T-helper 2 cell treated with Interferon-gamma antibody and Interleukin-4, amounts not matched to agents 5 μg/mL and 100 μg/mL, for 36 hours (primary cell): ENCODE results near the gene SLBP.

ENCODE experiments used
- DNase-seq: peaks from one replicate; pipeline ENCODE4 v3.0.0; 2021; ENCODE audit warnings: low spot score
- H3K27ac Mint-ChIP-seq: one replicate; pipeline ENCODE4 v1.8.0; 2021; ENCODE audit warnings: mild to moderate bottlenecking, mixed read lengths
- H3K27me3 Mint-ChIP-seq: one replicate; pipeline ENCODE4 v1.8.0; 2021; ENCODE audit warnings: low read depth, mixed read lengths
- H3K36me3 Mint-ChIP-seq: one replicate; pipeline ENCODE4 v1.8.0; 2021; ENCODE audit warnings: low read depth, mixed read lengths
- H3K4me1 Mint-ChIP-seq: one replicate; pipeline ENCODE4 v1.8.0; 2021; ENCODE audit warnings: low read depth, mixed read lengths
- H3K4me3 Mint-ChIP-seq: one replicate; pipeline ENCODE4 v1.8.0; 2022; ENCODE audit warnings: mild to moderate bottlenecking, moderate library complexity, mixed read lengths
- H3K9me3 Mint-ChIP-seq: one replicate; pipeline ENCODE4 v1.8.0; 2021; ENCODE audit warnings: mixed read lengths

Gene SLBP

DNA sequence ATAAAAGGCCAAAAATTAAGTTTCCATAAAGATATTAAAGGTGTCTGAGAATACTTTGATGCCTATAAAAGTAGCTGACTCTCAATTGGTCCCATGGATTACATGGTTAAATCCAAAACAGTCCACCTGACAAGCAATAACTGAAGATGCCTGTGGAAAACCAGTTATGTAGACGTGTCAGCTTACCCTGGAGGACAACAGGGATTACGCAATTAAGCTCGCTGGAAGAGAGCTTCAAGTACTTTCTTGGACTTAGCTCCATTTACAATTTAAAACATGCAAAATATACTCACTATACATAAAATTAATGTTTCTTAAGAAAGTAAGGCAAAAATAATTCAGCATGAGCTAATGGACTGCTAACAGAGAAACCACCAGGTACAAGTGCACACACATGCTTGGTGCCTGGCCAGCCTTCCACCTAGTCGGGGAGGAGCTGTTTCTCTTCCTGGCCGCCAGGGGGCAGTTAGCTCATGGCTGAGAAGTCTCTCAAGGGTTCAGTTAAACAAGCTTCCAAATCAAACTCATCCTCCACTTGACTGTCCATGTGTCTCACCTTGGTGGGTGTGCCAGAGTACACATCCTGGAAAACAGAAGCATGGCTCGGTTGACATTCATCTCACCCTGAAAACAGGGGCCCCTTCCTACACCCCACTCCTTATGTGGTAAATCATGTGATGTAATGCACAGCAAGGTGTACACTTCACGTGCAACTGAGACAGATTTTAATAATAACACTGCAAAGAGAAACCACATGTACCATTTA is 18.8 kb downstream of the SLBP start:
- peak; percentile 55 for DNase-seq
- peaks cover 59% of the 10 kb centered on the region for H3K36me3 Mint-ChIP-seq
- peak overlapping the region; percentile 72 for H3K27ac Mint-ChIP-seq
- no peaks in the 10 kb centered on the region for H3K27me3 Mint-ChIP-seq
- no peak overlapping the region for H3K4me3 Mint-ChIP-seq
- no peaks in the 10 kb centered on the region for H3K9me3 Mint-ChIP-seq
- H3K4me1 Mint-ChIP-seq, result peaks cover 4% of the 10 kb centered on the region

GRCh38 chr4:1691737-1692373 is 20.3 kb downstream of the SLBP start:
- no peak overlapping the region for H3K27ac Mint-ChIP-seq
- H3K9me3 Mint-ChIP-seq, result no peaks in the 10 kb centered on the region
- no peak for DNase-seq
- no peaks in the 10 kb centered on the region for H3K27me3 Mint-ChIP-seq
- peaks cover 52% of the 10 kb centered on the region for H3K36me3 Mint-ChIP-seq
- peaks cover 4% of the 10 kb centered on the region for H3K4me1 Mint-ChIP-seq
- no peak overlapping the region for H3K4me3 Mint-ChIP-seq

GRCh38 chr4:1690698-1691097 is 21.4 kb downstream of the SLBP start:
- Mint-ChIP-seq H3K36me3 (peaks cover 47% of the 10 kb centered on the region), H3K4me1 (peaks cover 4% of the 10 kb centered on the region), H3K27ac (peak overlapping the region; percentile 41), H3K4me3 (no peak overlapping the region), H3K27me3 (no peaks in the 10 kb centered on the region), H3K9me3 (no peaks in the 10 kb centered on the region)
- DNase-seq, result no peak

GRCh38 chr4:1686440-1687036 is 25.6 kb downstream of the SLBP start:
- no peak overlapping the region for H3K27ac Mint-ChIP-seq

DNA sequence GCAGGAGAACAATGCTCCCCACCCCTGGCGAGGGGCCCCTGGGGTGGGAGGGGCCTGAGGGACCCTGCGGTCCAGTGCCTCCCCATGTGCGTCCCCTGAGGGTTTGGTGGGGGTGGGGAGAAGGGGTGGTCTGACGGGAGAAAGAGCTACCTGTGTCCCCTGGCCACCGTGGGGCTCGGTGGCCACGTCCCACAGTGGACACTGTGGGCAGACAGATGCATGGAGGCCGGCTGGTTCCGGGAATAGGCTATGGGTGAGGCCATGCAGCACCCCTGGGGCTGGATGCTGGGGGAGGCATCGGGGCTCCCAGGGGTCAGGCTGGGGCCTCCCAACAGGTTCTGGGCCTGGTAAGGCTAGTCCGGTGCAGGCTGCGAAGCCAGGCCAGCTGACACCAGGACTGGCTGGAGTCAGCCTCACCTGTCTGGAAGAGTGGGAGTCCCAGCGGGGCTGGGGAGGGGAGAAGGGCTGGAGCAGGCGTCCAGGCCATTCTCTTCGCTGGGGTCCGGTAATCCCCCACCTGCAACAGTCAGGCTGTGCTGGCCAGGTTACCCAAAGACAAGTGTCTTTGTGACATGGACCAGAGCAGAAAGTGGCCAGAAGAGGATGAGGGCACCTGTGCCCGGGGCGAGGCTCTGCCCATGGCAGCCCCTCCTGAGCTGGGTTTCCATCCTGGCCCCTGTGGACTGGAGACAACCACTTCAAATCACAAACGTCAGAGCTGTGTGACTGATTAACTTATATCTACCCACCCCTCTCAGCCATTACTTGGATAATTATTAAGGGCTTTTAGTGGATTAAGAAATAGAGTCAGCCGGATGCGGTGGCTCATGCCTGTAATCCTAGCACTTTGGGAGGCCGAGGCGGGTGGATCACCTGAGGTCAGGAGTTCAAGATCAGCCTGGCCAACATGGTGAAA is 26.6 kb downstream of the SLBP start:
- Mint-ChIP-seq H3K27ac (no peak overlapping the region), H3K36me3 (peaks cover 8% of the 10 kb centered on the region), H3K9me3 (no peaks in the 10 kb centered on the region), H3K4me3 (no peak overlapping the region), H3K27me3 (no peaks in the 10 kb centered on the region), H3K4me1 (peaks cover 11% of the 10 kb centered on the region)
- DNase-seq, result no peak

More at GRCh38 chr4:1686440-1687036, 25.6 kb downstream of the SLBP start:
- Mint-ChIP-seq H3K9me3 (no peaks in the 10 kb centered on the region), H3K27me3 (no peaks in the 10 kb centered on the region), H3K4me1 (peaks cover 11% of the 10 kb centered on the region), H3K36me3 (peaks cover 15% of the 10 kb centered on the region), H3K4me3 (no peak overlapping the region)
- no peak for DNase-seq

GRCh38 chr4:1684506-1685234 is 27.4 kb downstream of the SLBP start:
- Mint-ChIP-seq H3K4me1 (peaks cover 11% of the 10 kb centered on the region), H3K4me3 (peak overlapping the region; percentile 21), H3K27me3 (no peaks in the 10 kb centered on the region), H3K9me3 (no peaks in the 10 kb centered on the region), H3K27ac (no peak overlapping the region), H3K36me3 (peaks cover 3% of the 10 kb centered on the region)
- DNase-seq, result no peak

DNA sequence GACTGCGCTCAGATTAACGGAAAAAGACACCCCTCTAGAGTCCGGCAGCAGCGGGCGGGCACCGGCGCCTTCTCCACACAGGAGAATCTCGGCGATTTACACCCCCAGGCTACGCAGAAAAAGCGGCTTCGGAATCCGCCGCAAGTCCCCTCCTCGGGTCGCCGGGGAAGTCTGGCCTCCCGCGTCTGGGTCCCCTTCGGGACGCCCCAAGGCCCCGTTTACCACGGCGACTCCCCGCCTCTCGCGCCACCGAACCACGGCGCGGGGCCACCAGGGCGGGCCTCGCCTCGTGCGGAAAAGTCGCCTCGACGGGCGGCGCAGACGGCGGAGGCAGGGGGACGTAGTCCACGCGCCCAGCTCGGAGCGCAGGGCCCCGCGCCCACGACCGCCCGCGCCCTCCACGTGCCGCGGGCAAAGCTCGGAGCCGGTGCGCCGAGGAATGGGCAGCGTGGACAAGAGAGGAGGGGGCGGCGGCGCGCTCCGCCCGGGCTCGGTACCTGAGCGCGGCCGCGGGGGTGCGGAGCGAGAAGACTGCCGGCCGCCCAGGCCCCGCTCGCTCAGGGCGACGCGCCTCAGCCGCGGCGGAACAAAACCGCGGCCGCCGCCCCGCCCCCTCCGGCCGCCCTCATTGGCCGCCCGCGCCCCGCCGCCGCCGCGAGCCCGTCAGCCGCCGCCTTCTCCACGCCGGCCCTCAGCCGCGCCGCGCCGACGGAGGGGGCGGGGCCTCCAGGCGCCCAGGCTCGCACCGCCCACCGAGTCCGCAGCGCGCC is 28.2 kb downstream of the SLBP start, which contains the start of gene FAM53A:
Gene FAM53A, minus strand, starts transcription at position 578 of the 770 bp plus-strand sequence. CDS start 15,572 bp downstream, outside the sequence.
- Mint-ChIP-seq H3K36me3 (no peaks in the 10 kb centered on the region), H3K4me1 (peaks cover 11% of the 10 kb centered on the region), H3K4me3 (peak within 1 kb of the TSS; percentile 87), H3K27ac (peak within 1 kb of the TSS; percentile 87), H3K27me3 (no peaks in the 10 kb centered on the region), H3K9me3 (no peaks in the 10 kb centered on the region)
- peak; percentile 95 for DNase-seq

DNA sequence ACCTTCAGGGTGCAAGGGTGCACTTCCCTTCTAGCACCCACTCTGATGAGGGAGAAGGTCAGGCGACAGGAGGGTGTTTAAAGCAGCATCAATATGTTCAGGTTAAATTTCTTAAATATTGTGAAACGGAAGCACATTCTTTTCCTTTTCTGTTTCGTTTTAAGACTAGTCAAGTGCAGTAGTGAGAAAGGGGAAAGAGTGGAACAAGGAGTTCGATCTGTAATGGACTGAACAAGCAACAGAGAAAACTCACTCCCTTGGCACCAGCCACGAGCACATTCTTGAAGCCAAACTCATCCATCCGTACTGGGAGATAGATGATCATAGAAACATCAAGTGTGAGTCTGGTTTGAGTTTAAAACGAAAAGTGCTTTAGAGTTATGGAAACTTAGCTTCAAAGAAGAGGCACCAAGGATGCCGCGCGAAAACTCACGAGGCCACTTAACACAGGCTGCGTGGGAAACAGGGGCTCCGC is 28.8 kb downstream of the SLBP start:
- Mint-ChIP-seq H3K27ac (peak overlapping the region; percentile 87), H3K9me3 (no peaks in the 10 kb centered on the region), H3K4me1 (peaks cover 11% of the 10 kb centered on the region), H3K27me3 (no peaks in the 10 kb centered on the region), H3K4me3 (peak overlapping the region; percentile 87), H3K36me3 (no peaks in the 10 kb centered on the region)
- no peak for DNase-seq

DNA sequence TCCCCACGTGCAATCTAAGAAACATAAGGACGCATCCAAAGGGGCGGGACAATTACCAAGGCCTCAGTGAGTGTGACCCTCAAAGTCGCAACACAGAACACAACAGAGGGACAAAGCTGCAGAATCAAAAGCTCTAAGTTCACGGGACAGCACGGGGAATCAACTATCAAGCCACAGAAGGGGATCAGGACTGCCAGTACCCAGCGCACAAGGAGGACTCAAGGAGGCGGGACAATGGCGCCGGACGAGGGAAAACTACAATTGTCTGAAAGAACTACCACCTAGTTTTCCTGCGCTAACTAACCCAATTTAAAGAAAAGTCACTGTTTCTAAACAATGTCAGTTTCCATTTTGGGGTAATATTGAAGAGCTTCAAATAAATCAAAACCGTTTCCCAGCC is 29.3 kb downstream of the SLBP start:
- peak overlapping the region; percentile 87 for H3K27ac Mint-ChIP-seq
- H3K9me3 Mint-ChIP-seq, result no peaks in the 10 kb centered on the region
- peaks cover 11% of the 10 kb centered on the region for H3K4me1 Mint-ChIP-seq
- peak overlapping the region; percentile 87 for H3K4me3 Mint-ChIP-seq
- no peaks in the 10 kb centered on the region for H3K36me3 Mint-ChIP-seq
- no peaks in the 10 kb centered on the region for H3K27me3 Mint-ChIP-seq
- DNase-seq, result no peak

- no peak for DNase-seq
- Mint-ChIP-seq H3K4me3 (no peak overlapping the region), H3K27me3 (no peaks in the 10 kb centered on the region), H3K4me1 (peaks cover 7% of the 10 kb centered on the region), H3K9me3 (no peaks in the 10 kb centered on the region), H3K36me3 (no peaks in the 10 kb centered on the region), H3K27ac (no peak overlapping the region)
These were observed 33.9 kb downstream of the SLBP start for GRCh38 chr4:1678244-1678643.

- H3K4me3 Mint-ChIP-seq, result no peak overlapping the region
- no peaks in the 10 kb centered on the region for H3K36me3 Mint-ChIP-seq
- DNase-seq, result no peak
- no peaks in the 10 kb centered on the region for H3K27me3 Mint-ChIP-seq
- no peaks in the 10 kb centered on the region for H3K9me3 Mint-ChIP-seq
- no peaks in the 10 kb centered on the region for H3K4me1 Mint-ChIP-seq
- H3K27ac Mint-ChIP-seq, result no peak overlapping the region
These were observed 35.3 kb downstream of the SLBP start for GRCh38 chr4:1676605-1677525.

DNA sequence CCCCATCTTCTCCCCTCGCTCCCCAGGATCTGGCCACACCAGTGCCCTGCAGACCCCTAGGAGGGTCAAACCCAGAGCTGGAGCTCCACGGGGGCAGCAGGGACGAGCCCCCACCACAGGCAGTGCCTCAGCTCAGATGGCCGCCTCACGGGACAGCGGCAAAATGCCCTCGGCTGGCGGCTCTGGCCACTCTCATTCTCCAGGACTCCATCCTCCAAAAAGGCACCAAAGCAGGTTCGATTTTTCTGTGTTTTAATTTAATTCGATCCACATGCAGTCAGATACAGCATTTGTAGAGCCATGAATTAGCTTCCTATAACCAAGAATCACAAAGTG is 36.3 kb downstream of the SLBP start:
- H3K4me1 Mint-ChIP-seq, result no peaks in the 10 kb centered on the region
- H3K27me3 Mint-ChIP-seq, result no peaks in the 10 kb centered on the region
- H3K4me3 Mint-ChIP-seq, result no peak overlapping the region
- H3K9me3 Mint-ChIP-seq, result no peaks in the 10 kb centered on the region
- H3K27ac Mint-ChIP-seq, result no peak overlapping the region
- H3K36me3 Mint-ChIP-seq, result no peaks in the 10 kb centered on the region
- DNase-seq, result no peak
